Stimulated activated CD8-positive, alpha-beta memory T cell treated with anti-CD3 and anti-CD28 coated beads, Interleukin-15, amount 100 ng/mL, for 4 hours (primary cell): ENCODE results near the gene PAX8.
"Not testable (repeated sequence)": the region's sequence is repeated elsewhere in the genome, so short reads cannot be mapped to it uniquely, and the experiment has no call there.

Experiments used
- DNase-seq, 2 donors: peaks; one replicate each; pipeline ENCODE4 v3.0.0-alpha.2; 2020; ENCODE audit warnings: low read depth in 2 of 2

The PAX8 gene

DNA sequence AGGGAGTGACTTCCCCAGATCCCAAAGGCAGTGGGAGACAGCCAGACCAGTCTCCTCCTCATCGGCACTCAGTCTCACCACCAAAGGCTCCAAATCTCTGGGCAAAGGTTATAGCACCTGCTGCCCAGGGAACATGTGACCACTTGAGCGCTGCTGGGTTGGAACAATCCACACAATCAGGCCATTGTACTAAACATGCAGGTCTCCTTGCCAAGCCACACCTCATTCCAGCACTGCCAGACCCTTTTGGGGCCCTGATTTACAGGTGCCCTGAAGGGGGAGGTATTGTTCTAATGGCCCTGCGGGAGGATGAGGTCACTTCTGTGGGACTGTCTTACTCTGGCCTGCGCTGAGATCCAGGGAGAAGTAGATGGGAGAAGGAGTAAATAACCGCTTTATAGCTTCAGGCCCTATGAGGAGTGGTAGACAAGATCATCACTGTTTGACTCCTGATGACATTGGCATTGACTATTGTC is 10.0 kb upstream of the PAX8 start:
- DNase-seq, result not testable (repeated sequence)

DNA sequence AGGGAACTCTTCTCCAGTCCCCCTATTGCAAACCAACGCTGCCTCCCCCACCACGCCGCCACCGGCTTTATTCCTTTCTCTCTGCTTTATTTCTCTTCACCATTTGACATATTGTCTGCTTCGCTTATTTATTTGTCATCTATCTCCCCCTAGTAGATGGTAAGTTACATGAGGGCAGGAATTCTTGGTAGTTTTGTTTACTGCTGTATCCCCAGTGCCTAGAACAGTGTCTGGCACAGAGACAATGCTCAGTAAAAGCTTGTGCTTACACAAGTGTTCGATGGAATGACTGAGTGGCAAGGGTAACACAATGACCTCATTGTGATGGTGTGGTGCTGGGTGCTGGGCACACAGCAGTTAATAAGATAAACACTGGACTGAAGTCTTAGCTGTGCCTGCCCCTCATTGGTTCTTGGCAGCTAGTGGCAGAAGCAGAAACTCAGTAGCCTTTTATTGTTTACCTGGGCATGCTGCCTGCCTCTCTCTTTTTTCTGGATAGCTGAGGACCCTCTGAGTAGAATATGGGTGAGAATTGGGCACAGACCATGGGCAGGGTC is 9.5 kb upstream of the PAX8 start:
- not testable (repeated sequence) for DNase-seq

DNA sequence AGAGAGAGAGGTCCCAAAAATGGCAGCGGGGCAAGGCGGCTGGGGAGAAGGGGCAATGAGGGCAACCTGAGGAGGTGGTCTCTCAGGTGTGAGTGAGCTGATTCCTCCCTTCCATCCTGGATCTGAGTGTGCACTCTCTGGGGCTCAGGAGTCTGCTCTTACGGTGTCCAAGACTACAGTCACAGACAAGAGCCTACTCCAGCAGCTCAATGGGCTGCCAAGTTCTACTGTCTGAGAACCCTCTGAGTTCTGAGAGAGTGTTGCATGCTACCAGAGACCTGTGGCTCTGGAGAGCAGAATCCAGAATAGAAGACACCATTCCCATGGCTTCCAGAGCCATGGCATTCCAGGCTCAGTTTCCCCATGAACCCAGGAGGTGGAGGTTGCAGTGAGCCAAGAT is 7.1 kb upstream of the PAX8 start:
- DNase-seq, result no peak

DNA sequence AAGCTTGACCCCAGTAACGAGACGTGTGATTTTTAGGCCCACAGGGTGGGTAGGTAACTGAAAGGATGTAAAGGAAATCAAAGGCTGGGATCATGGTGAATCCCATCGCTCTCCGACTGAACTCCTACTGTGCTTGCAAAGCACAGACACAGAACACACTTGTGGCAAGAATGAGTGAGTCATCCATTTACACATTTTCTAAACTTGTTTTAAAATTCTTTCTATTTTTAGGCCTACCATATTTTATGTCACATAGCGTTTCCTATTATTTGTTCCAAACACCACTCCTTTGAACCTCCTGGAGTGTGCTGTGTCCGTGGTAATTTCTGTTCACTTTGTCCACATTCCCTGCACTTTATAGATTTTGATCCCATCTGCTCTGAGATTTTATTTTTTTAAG is 6.3 kb upstream of the PAX8 start:
- not testable (repeated sequence) for DNase-seq

DNA sequence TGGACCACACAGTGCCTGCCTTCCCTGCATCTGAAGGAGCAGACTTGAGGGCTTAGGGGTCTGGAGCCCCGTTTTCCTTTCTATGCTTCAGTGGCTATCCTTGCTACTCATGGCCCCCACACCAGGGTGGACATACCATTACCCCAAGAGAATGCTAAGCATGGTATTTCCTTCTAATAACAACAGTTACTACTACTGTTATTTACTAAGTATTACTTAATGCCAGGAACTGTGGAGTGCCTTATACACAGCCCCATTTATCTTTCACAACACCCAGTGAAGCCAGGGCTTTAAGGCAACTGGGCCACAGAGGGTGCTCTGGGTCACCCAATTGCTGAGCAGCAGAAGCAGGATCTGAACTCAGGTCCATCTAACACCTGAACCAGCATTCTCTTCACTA is 5.8 kb upstream of the PAX8 start:
- no peak for DNase-seq

DNA sequence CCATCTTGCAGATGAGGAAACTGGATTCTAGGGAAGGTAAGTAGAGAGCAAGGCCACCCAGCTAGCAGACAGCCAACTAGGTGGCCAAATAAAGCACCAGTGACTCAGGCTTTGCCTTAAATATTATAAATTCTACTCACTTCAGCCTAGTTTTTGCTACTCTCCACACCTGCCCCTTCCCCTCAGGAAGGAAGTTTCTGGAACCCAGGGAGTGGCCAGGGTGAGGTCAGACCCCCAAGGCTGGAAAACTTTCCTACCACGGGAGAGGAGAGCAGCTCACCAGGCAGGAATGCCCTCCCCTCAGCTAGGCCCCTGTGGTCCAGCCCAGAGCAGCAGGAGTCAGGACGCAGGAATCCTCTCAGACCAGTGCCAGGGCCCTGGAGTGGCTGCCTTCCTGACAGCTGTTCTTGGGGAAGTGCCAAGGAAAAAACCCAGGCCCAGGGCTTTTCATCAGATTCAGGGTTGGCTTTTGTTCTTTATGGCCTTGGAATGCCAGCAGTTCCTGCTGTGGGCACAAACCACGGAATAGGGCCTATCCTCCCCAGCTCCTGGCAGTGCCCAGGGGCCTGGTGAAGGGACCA is 5.1 kb upstream of the PAX8 start:
- no peak for DNase-seq

DNA sequence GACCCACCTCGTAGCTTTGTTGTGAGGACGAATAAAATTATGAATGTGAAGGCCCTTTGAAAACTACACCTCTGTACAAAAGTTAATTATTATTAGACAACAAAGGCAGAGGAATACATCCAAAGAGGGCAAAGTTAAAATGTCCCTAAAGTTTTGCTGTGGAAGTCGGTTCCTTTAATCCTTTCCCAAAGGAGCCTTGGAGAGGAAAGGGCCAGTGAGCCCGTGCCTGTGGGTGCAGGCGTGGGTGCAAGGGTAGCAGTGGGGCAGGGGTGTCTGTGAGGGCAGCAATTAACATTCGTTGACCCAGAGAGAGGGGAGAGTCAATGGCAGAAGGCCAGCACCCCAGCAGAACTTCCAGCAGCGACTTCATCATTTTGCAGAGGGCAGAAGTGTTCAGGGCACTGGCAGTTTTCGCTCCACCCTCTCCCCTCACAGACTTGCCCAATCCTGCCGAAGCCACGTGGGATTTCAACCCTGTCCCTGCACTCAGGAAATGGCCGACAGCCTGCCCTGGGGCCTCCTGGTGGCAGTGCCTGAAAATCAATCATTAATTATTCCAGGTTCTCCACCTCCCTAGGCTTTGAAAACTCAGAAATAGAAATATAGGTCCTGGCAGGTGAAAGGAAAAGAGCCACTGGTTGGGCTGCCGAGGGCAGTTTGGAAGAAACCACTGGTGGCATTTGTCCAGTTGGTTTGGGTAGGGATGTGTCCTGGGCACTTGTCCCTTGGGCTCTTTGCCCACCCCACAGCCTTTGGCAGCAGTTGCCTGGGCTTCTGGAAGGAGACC is 4.2 kb upstream of the PAX8 start:
- no peak for DNase-seq

DNA sequence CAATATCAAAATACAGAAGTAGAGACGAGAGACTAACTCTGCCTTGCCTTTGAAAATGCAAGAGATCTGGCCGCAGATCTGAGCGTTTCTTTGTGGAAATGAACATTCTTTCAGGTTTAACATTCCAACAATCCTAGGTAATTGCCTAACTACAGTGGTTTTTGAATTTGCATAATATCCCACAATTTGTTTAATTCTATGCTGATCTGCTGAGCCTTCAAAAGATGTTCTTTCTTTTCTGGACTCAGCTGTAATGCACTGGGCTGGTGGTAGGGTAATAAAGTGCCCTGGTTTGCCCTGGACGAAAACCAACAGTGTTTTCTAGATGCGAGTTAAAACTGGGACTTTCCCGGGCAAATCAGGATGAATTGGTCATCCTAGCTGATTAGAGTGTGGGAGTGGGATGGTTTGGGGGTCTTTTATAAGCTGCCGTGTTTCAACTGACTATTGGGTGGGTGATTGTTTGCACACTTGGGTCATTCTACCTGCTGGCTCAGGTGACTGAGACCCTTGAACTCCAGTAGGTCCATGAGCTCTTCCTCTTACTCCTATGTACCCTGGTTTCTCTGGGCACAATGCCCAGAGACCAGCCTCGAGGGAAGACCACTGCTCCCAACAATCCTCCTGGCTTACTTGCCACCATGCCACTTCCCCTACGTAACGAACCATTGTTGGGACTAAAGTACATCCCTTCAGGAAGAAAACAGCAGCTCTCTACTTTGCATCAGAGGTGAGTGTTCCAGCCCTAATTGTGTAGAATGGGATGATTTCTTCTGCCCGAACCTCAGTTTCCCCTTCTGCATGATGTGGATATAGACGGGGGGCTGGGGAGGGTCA is 3.4 kb upstream of the PAX8 start:
- no peak for DNase-seq

DNA sequence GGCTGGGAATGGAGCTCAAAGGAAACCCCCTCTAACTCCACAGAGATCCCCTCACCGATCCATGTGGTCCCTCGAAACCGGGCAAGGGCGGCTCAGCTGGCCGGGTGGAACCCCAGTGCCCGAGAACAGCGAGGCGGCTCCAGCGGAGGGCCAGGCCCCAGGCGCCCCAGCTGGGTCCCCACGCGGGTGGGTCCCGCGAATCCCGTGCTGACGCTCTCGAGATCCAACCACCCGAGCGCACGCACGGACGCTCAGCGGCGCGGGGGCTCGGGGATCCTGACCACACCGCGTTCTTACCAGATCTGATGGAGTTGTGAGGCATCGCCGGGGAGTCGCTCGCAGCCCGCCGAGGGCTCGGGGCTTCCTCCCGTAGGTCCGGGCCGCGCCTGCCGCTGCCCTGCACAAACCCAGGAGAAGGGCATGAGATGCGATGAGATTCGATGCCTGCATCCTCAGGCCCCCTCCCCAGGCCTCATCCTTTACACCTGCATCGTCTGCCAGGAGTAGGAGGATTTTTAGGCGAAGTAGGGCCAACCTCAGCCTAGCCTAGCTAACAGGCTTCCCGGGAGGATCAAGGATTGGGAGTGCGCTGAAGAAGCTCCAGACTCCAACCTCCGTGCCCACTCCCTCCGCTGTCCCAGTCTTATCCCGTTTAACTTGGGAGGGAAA is 514 bp downstream of the PAX8 start:
- no peak for DNase-seq

DNA sequence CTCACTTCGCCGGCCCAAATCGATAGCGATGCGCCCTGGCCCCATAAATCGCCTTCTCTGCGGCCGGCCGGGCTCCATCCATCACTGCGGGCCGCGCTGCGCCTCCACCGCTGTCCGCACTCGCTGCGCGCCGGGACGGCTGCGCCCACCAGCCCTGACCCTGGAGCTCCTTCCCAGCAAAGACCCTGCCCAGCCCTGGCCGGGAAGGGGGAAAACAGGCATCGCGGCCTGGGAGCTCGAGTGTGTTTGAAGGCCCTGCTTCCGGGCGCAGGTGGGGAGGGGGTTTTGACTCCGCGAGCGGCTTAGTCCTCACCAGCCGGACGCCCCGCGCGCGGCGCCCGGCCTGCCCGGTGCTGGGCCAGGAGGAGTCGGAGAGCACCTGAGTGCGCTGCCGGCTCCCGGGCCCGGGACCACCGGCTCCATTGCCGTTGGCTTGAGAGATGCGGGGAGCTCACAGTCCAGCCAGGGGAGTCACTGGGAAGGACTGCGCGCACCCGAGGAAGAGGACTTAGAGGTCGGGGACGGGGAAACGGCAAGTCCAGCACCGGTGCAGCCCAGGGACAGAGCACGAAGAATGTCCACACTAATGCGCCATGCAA is 1.1 kb downstream of the PAX8 start:
- DNase-seq, result no peak

DNA sequence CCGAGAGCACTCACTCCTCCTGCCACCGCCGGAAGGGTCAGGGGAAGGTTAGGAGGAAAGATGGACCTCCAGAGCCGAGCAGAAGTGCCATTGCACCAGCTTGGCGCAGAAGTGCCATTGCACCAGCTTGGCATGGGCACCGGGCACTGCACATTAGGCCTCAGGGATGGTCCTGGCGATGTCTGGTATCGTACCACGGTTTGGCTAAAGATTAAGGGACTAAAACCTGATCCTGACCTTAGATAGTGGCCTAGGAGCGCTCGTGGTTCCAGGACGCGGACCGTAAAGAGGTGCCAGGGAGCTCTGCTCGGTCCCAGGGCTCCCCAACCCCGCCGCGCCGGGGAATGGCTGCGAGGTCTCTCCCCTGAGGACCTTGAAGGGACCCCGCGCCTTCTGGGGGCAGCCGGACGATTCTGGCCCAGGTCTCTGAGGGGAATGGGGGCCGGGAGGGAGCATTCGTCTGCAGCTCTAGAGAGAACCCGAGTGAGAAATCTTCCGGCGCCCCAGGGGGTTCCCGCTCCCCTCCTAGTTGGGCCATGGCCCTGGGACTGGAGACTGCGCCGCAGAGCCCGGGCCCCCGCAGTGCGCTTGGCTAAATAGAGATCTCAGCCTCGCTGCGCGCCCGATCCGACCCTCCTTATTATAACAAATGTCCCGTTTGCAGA is 1.8 kb downstream of the PAX8 start:
- DNase-seq, result no peak

DNA sequence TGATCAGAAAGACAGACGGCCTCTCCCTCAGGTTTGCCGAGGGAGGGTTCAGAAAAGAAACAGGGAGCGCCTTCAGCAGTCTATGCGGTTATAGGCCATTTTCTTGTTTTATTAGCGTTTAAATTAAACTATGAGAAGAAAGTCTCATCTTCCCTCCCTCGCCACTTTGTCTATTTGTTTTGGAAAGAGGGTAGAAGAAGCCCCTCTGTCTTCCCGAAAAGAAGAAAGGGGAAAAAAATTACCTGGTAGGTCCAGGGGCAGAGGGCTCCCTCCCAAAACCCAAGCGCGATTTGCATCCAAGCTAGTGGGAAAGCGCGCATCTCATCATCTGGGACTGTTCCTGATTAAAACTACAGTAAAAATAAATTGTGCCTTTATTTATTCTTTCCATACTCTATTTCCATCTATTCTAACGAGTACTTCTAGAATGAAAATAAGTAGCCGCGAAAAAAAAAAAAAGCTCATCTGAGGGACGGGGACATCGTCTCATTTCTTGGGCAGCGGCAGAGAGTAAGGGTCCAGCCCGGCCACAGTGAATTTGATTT is 2.4 kb downstream of the PAX8 start:
- no peak for DNase-seq

DNA sequence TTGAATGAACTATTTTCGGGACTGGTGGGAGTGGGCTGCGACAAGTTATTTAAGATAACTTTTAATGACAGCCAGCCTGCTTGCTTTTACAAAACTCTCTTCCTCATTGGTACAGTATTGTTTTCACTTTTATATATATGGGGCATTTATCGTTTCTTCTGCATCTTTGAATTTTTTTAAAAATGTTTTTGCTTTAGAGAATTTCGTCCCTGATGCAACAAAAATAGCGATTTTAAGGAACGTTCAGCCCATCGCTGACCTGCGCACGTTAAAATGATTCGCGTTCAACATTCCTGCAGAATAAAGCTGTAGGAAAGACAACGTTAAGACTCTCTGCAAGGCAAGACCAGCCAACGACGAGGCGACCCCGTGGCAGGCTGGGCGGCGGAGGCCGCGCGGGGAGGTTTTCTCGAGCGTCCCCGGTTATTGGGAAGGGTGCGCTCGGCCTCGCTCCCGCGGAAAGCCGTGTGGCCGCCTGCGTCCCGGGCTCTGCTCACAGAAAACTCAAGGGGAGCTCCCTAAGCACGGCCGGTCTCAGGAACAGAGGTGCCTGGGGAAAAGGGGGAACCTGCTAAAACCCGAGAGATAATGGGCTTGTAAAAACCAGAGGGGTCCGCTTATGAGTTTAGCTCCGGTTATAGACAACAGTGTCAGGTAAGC is 3.0 kb downstream of the PAX8 start:
- no peak for DNase-seq

DNA sequence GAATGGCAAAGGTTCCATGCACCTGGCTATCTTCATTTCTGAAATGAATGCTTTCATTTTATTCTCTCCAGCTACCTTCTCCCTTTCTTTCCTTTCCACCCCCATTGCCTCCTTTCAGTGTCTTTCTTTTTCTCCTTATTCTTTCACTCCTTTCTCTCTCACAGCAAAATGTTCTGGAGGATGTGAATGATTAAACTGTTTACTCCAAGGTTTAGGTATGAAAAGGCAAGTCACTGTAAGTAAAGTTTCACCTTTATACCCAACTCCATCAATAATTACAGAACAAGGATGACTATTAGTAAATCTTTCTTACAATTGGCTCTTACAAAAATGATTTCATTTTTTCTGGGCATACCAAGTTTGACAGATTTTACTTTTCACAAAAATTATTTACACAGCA is 4.3 kb downstream of the PAX8 start:
- no peak for DNase-seq

DNA sequence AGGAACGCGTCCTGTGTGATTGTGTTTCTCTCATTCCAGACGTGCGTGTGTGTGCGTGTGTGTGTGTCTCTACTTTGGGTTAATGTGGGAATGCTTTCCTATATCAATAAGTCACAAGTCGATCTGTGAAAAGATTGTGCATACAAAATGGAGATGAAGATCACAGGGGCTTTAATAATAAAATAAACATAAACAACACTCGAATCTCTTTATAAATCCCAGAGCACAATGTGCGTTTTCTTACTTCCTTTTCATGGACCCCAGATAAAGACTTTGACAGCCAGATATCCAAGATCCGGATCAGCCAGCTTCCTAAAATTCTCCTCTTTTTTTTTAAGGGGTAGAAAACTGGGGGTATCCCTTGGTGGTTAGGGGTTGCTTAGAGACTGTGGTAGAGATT is 4.7 kb downstream of the PAX8 start:
- DNase-seq, result no peak

DNA sequence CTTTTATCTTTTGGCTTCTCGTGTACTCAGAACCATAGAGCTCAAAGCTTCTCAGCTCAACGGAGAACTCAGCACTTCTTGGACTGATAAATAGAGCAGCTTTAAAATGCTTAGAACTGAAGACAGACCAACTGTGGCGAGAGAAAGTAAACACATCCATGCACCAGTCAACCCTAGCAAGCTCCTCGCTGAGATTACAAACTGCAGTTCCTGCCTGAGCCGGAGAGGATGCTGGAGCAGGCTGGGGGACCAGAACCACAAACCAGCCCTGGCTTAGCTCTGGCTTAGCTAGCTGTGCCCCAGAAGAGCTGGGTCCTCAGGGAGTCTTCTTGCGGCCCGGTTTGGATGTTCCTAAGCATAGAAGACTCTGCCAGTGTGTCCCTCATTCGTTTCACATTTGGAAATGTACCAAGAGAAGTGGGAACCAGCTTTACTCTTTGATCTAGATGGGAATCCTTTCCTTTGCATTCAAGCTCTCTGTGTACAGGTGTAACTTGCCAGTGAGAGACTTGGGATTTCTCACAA is 5.6 kb downstream of the PAX8 start:
- no peak for DNase-seq

DNA sequence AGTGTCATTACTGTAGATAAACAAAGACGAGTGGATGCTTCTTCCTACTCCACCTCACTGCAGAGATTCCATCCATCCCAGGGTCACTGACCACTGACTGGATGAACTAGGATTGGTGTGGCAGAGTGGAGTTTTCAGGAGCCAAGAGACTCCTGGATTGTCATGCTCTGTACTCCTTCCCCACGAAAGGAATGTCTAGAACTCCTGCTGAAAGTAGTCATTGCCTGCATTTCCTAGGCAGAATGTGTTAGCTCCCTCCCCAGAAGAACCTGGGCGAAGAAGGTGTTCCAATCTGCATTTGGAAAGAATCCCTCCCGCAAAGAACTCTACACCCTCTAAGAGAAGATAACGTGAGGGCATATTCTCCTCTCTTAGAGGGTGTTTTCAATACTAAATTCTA is 6.2 kb downstream of the PAX8 start:
- DNase-seq, result no peak

DNA sequence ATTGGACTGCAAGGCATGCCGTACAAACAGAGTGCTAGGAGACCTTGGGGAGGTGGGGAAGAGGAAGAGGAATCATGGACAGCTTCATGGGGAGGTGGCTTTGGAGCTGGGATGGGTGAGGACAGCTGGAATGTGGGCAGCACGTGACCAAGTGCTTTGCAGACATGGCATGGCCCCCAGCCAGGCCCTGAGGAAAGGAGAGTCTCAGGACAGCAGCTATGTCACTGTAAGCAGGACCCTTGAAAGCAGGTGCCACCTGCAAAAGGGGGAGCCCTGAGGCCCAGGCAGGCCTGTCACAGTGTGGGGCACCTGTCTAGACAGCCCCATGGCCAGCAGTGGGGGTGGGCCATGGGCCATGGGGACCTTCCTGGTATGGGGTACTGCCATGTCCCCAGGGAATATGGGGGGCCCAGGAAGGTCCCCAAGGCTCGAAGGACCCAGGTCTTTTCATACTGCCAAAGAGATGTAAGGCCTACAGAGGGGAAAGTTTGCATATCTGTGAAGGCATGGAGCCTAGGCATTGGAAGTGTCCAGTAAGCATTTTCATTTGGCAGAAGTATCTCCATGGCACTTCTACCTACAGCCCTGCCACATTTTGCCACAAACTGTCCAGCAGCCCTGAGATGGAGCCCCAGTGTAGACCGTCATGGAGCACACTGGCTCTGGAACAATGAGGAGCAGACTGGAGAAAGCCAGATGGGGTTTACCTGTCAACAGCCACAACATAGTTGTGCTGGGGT is 9.9 kb downstream of the PAX8 start:
- DNase-seq, result no peak

DNA sequence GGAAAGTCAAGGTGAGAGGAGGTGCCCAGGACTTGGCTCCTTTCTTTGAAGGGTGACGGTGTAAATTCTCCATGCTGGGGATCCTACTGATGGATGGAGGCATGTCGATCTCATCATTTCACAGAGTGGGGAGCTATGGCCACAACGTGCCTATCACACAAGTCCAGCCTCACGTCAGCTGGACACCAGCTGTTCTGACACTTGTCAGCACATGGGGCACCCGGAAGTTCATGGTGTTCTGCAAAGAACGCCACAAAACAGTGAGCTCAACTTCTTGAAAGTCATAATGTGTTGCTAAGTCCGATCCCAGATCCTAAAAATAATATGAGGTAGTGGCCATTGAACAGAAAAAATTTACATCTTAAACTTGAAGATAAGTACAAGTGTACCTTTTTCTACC is 12.3 kb downstream of the PAX8 start:
- DNase-seq, result no peak
